ENCODE measurements around the gene TPSD1.
"Not testable (repeated sequence)": the region's sequence is repeated elsewhere in the genome, so short reads cannot be mapped to it uniquely, and the experiment has no call there.

DNA sequence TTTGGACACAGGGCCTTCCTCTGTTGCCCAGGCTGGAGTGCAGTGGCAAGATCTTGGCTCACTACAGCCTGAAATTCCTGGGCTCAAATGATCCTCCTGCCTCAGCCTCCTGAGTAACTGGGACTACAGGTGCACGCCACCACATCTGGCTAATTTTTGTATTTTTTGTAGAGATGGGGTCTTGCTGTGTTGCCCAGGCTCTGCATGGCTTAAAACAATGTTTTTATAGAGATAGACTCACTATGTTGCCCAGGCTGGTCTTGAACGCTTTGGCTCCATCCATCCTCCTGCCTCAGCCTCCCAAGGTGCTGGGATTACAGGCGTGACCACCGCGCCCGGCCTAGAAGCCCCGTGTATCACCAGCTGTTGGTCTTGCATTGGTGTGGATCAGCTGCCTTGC lies 13.5 kb downstream of the TPSD1 start:
- TF ChIP-seq, protein P1, sequence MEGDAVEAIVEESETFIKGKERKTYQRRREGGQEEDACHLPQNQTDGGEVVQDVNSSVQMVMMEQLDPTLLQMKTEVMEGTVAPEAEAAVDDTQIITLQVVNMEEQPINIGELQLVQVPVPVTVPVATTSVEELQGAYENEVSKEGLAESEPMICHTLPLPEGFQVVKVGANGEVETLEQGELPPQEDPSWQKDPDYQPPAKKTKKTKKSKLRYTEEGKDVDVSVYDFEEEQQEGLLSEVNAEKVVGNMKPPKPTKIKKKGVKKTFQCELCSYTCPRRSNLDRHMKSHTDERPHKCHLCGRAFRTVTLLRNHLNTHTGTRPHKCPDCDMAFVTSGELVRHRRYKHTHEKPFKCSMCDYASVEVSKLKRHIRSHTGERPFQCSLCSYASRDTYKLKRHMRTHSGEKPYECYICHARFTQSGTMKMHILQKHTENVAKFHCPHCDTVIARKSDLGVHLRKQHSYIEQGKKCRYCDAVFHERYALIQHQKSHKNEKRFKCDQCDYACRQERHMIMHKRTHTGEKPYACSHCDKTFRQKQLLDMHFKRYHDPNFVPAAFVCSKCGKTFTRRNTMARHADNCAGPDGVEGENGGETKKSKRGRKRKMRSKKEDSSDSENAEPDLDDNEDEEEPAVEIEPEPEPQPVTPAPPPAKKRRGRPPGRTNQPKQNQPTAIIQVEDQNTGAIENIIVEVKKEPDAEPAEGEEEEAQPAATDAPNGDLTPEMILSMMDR (IDR thresholded peaks at IDR 0.05), result not testable (repeated sequence)
- not testable (repeated sequence) for TF ChIP-seq POLR2AphosphoS5 (IDR thresholded peaks at IDR 0.05; ENCODE audit: low read depth, low read length)

Measured in Panc1 (cell line).